OCI-LY1 (cell line): ENCODE results near the gene ATF6.

ENCODE experiments used
- CTCF ChIP-seq: fragments of 200-600 bp; sonication (generic), shearing (Covaris generic); IDR thresholded peaks from 2 replicates; pipeline ENCODE4 v1.5.1; 2017; ENCODE audit warnings: mild to moderate bottlenecking, antibody characterized with exemption, low read length, moderate library complexity, mixed read lengths
- EZH2 ChIP-seq: fragments of 200-600 bp; sonication (generic), shearing (Covaris generic); IDR thresholded peaks from 2 replicates; pipeline ENCODE4 v1.8.0; 2017; ENCODE audit warnings: borderline replicate concordance, mixed run types, mild to moderate bottlenecking, antibody characterized with exemption, low read length, moderate library complexity, mixed read lengths

- TF ChIP-seq CTCF (no peak), EZH2 (no peak)
These were observed 68.9 kb downstream of the ATF6 start for GRCh38 chr1:161834967-161835550.
